Measurements from ENCODE around the gene SGCA. TPM values are rescaled to one million over a fixed set of nuclear protein-coding genes. Genes with fewer than 3 reads are reported as not detected.
A peak's percentile ranks its signal among the peaks of the same experiment; 100 is the strongest.

SGCA gene
- total RNA-seq, 2 donors from 2014 or later: 0.89 to 5.5 TPM

GRCh38 chr17:50173335-50173941 is 7.6 kb downstream of the SGCA start:
- no peaks in the 10 kb centered on the region for H3K36me3 ChIP-seq
- H3K4me3 ChIP-seq: no peak overlapping the region
- intact Hi-C loops (cut with DNase I): no loop called here
- DNase-seq: no peak
- no peak overlapping the region for H3K9ac ChIP-seq (ENCODE audit: low read depth in 2 of 2, low read length in 2 of 2)
- H3K27ac ChIP-seq: no peak overlapping the region
- H3K4me1 ChIP-seq: peaks cover 6% of the 10 kb centered on the region
- H3K27me3 ChIP-seq: no peaks in the 10 kb centered on the region
- TF ChIP-seq, protein P1, sequence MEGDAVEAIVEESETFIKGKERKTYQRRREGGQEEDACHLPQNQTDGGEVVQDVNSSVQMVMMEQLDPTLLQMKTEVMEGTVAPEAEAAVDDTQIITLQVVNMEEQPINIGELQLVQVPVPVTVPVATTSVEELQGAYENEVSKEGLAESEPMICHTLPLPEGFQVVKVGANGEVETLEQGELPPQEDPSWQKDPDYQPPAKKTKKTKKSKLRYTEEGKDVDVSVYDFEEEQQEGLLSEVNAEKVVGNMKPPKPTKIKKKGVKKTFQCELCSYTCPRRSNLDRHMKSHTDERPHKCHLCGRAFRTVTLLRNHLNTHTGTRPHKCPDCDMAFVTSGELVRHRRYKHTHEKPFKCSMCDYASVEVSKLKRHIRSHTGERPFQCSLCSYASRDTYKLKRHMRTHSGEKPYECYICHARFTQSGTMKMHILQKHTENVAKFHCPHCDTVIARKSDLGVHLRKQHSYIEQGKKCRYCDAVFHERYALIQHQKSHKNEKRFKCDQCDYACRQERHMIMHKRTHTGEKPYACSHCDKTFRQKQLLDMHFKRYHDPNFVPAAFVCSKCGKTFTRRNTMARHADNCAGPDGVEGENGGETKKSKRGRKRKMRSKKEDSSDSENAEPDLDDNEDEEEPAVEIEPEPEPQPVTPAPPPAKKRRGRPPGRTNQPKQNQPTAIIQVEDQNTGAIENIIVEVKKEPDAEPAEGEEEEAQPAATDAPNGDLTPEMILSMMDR (IDR thresholded peaks at IDR 0.05): no peak
- H3K9me3 ChIP-seq: no peaks in the 10 kb centered on the region

DNA sequence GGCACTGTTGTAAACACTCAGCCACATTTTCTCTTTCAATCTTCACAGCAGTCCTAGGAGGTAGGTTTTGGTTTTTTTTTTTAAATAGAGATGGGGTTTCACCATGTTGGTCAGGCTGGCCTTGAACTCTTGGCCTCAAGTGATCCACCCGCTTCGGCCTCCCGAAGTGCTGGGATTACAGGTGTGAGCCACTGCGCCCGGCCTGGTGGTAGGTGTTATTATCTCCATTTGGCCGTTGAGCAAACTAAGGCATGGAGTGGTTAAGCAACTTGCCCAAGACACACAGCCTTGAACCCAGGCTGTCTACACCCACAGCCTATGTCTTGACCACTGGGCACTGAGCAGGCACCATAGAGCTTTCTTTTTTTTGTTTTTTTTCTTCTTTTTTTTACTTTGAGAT is 8.6 kb downstream of the SGCA start:
- H3K4me1 ChIP-seq: peaks cover 6% of the 10 kb centered on the region
- H3K27ac ChIP-seq: no peak overlapping the region
- H3K4me3 ChIP-seq: no peak overlapping the region
- H3K9ac ChIP-seq (ENCODE audit: low read depth in 2 of 2, low read length in 2 of 2): no peak overlapping the region
- no peaks in the 10 kb centered on the region for H3K36me3 ChIP-seq
- H3K9me3 ChIP-seq: no peaks in the 10 kb centered on the region
- TF ChIP-seq, protein P1 (IDR thresholded peaks at IDR 0.05): no peak
- DNase-seq: no peak
- intact Hi-C loops (cut with DNase I): no loop called here
- no peaks in the 10 kb centered on the region for H3K27me3 ChIP-seq

DNA sequence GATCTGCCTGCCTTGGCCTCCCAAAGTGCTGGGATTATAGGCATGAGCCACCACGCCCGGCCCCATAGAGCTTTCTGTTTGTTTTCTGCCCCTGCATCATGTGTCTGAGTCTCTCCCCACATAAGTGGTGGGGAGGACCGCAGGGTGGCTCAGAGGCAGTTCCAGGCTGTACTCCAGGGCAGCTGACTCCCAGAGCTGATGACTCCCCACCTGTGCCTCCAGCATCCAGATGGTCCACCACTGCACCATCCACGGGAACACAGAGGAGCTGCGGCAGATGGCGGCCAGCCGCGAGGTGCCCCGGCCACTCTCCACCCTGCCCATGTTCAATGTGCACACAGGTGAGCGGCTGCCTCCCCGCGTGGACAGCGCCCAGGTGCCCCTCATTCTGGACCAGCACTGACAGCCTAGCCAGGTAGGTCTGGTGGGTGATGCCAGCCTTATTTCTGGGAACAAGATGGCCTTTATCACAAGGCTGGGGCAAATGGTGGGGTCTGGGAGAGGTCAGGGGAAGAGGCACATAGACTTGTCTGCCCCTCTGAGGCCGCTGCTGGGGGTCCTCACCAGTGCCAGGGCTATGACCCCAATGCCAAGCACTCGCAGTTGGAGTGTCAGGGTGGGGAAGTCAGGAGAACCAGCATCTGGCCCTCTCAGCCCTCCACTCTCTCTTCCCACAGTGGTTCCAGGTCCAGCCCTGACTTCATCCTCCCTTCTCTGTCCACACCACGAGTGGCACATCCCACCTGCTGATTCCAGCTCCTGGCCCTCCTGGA is 9.4 kb downstream of the SGCA start:
- intact Hi-C loops (cut with DNase I): no loop called here
- no peaks in the 10 kb centered on the region for H3K36me3 ChIP-seq
- H3K9me3 ChIP-seq: no peaks in the 10 kb centered on the region
- TF ChIP-seq, protein P1 (IDR thresholded peaks at IDR 0.05): no peak
- no peak for DNase-seq
- H3K27me3 ChIP-seq: no peaks in the 10 kb centered on the region
- H3K4me3 ChIP-seq: no peak overlapping the region
- no peak overlapping the region for H3K27ac ChIP-seq
- H3K9ac ChIP-seq (ENCODE audit: low read depth in 2 of 2, low read length in 2 of 2): no peak overlapping the region
- peaks cover 6% of the 10 kb centered on the region for H3K4me1 ChIP-seq

DNA sequence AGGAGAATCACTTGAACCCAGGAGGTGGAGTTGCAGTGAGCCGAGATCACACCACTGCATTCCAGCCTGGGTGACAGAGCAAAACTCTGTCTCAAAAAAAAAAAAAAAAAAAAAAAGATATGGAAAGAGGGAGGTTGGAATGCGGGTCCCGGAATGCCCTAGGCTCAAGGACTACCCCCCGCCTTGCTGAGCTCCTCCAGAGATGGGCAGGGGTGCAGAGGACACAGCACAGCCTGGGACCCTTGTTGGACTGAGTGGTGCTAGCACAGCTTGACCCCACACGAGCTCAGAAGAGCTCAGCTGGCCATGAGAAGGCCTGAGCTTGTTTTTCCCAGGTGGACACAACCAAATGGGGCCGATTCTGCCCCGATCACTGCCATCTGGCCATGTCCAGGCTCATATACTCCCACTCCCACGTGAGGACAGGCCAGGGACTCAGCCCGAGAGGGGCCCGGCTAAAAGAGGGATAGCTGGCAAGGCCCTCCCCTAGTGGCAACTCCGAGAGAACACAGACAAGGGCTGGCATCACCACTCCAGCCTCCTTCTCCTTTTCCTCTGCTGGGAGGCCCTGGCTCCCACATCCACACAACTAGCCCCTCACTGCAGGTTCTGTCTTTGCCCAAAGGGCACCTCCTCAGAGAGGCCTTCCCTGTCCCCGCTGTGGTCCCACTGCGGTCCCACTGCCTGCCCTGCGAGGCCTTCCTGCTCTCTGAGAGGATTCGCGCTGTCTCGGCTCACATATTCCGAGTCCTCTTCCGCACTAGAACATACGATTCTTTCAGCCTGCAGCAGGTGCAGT is 11.0 kb downstream of the SGCA start:
- intact Hi-C loops (cut with DNase I): no loop called here
- TF ChIP-seq, protein P1 (IDR thresholded peaks at IDR 0.05): no peak

GRCh38 chr17:50177476-50177875 is 11.7 kb downstream of the SGCA start:
- peaks cover 6% of the 10 kb centered on the region for H3K4me1 ChIP-seq
- TF ChIP-seq, protein P1 (IDR thresholded peaks at IDR 0.05): no peak
- no peak overlapping the region for H3K9ac ChIP-seq (ENCODE audit: low read depth in 2 of 2, low read length in 2 of 2)
- H3K9me3 ChIP-seq: no peaks in the 10 kb centered on the region
- no peak overlapping the region for H3K4me3 ChIP-seq
- peak overlapping the region; percentile 41 for H3K27ac ChIP-seq
- no peak for DNase-seq
- H3K36me3 ChIP-seq: no peaks in the 10 kb centered on the region
- intact Hi-C loops (cut with DNase I): no loop called here
- H3K27me3 ChIP-seq: no peaks in the 10 kb centered on the region

More for the DNA sequence above, 11.0 kb downstream of the SGCA start:
- no peaks in the 10 kb centered on the region for H3K9me3 ChIP-seq
- no peaks in the 10 kb centered on the region for H3K27me3 ChIP-seq
- H3K27ac ChIP-seq: no peak overlapping the region
- H3K9ac ChIP-seq (ENCODE audit: low read depth in 2 of 2, low read length in 2 of 2): no peak overlapping the region
- peaks cover 6% of the 10 kb centered on the region for H3K4me1 ChIP-seq
- no peak for DNase-seq
- H3K4me3 ChIP-seq: no peak overlapping the region
- H3K36me3 ChIP-seq: no peaks in the 10 kb centered on the region

All from colonic mucosa (tissue), 4 donors.